Iris pigment epithelial cell (primary cell): Measurements from ENCODE around the gene MXD4.
"Not testable (repeated sequence)": the region's sequence is repeated elsewhere in the genome, so short reads cannot be mapped to it uniquely, and the experiment has no call there.

Source experiments
- DNase-seq: peaks from one replicate; pipeline ENCODE4 v3.0.0-alpha.2; 2011; ENCODE audit warnings: low read depth

Gene MXD4

GRCh38 chr4:2275044-2275397 is 13.1 kb upstream of the MXD4 start:
- not testable (repeated sequence) for DNase-seq

DNA sequence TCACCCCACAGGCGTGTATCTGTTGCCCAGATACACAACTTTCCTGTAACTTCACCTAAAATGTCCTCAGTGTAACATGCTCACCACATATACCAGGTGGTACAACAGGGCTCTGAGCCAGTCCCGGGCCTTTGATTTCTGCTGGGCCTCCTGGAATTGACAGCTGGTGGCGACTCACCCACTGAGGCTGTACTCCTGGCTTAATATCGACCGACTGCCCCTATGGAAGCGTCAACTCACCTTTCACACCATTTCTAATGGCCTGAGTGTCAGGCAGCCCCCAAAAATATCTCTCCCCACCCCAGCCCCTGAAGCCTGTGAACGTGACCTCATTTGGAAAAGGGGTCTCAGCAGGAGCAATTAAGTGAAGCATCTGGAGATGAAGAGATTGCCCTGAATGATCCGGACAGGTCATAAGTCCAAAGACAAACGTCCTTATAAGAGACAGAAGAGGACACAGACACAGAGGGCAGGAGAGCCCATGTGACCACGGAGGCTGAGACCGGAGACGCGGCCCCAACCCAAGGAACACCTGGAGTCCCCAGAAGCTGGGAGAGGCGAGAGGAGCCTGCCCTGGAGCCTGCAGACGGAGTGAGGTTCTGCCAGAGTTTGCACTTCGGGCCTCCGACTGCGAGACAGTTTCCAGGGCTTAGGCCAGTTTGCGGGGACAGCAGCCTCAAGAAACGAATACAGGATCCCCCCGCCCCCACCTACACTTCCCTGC is 12.6 kb upstream of the MXD4 start:
- no peak for DNase-seq

DNA sequence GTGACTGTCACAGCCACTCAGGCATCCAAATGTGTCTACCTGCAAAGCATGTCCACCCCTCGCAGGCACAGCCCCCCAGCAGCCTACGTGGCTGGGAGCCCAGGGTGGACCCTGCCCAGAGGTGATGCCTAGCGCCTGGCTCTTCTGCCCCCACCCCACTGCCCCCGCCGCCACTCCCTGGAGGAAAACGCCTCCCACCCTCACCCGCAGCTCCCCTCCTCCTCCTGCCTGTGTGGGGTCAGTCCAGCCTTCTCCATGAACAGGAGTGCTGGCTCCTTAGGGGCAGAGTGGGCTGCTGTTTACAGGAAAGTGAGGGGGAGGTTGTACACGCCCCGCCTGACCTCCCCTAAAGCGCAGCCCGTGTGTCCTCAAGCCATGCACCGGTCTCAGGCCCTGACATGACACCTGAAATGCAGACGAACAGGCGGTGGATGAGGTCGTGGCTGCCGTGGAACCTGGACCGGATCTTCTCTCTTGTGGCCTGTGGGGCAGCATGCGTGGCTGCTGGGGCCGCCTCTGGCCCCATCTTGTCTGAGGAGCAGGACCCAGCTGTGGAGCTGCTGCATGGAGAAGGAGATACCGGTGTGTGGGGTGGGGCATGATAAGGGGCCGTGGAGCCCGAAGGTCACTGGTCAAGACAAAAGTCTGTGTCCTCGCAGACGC is 11.9 kb upstream of the MXD4 start:
- DNase-seq = no peak

GRCh38 chr4:2273221-2273620 is 11.3 kb upstream of the MXD4 start:
- no peak for DNase-seq

GRCh38 chr4:2272828-2273120 is 10.9 kb upstream of the MXD4 start:
- no peak for DNase-seq

GRCh38 chr4:2272026-2272827 is 10.3 kb upstream of the MXD4 start:
- no peak for DNase-seq

GRCh38 chr4:2271279-2272025 is 9.5 kb upstream of the MXD4 start:
- no peak for DNase-seq

GRCh38 chr4:2270341-2271165 is 8.6 kb upstream of the MXD4 start:
- DNase-seq = no peak

GRCh38 chr4:2269618-2270163 is 7.8 kb upstream of the MXD4 start:
- DNase-seq = no peak

GRCh38 chr4:2269206-2269531 is 7.3 kb upstream of the MXD4 start:
- no peak for DNase-seq

- no peak for DNase-seq
These were observed 6.7 kb upstream of the MXD4 start for GRCh38 chr4:2268357-2269205.

DNA sequence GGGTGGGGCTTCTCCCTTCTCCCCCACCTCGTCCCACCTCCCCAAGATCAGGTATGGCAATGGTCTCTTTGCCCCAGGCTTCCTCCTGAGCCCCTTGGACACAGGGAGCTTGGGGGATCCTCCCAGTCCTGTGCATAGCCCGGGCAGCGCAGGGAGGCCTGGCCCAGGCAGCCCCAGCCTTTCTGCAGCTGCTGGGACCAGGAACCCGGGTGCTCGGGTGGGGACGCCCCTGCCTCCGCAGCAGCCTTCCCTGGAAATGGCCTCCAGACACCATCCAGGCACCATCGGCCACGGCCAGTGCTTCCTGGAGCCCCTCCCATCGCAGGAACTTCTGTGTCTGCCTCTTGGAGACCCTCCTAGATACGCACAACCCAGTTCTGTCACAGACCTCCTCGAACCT is 5.9 kb upstream of the MXD4 start:
- no peak for DNase-seq

GRCh38 chr4:2267320-2267811 is 5.5 kb upstream of the MXD4 start:
- DNase-seq = no peak

DNA sequence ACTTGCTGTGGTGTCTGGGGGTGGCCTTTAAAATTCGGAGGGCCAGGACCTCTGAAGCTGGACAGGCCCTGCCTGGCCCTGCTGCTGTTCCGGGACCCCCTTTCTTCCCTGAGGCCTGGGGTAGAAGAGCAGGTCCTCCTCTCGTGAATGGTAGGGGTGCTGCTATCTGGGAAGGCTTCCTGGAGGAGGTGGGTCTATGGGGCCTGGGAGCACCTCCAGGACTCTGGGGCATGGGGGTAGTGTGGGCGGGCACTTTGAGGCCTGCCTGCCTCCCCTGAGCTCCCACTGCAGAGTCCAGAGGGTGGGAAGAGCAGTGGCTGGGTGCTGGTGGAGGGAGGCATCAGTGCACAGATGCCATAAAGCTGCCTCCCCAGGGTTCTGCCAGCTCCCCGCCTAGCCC is 4.9 kb upstream of the MXD4 start:
- DNase-seq = no peak

GRCh38 chr4:2266181-2266580 is 4.3 kb upstream of the MXD4 start:
- DNase-seq = peak; percentile 19

DNA sequence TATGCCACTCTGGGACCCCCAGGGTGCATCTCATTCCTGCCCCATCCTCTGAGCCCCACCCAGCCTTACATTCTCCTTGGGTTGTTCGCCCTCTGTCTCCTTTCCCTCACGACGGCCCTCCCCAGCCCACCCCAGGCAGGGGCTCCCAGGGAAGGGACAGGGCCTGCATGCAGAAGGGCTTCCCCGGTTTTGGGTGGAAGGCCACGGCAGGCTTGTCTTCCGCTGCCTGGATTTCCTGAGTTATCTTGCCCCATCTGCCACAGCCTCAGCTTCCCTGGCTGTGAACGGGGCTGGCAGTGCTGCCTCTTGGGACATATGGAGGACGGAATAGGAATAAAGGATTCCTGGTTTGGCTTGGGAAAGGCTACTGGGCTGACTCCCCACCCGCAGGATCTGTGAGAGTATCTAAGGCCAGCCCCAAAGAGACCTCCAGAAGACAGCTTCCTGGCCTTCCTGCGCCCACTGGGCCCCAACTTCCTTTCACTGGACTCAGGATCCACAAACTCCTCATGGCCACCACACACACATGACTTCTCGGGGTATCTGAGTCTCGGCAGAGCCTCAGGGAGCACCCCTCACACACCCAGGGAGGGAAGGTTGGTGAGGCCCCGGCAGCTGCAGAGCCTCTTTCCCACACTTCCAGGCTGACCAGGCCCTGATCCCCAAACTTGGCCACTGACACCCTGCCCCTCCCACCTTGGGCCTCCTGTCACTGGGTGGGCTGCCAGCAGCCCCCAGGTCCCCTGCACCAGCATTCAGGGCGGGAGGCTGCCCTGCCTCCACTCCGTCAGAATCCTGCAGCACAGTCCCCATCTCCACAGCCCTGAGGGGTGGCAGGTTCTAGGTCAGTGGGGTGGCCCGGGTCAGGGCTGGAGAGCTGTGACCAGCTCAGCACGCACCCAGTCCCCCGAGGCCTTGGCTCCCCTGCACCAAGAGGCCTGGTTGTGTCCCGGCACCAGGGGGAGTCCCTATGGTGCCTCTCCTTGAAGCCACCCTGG is 3.5 kb upstream of the MXD4 start:
- no peak for DNase-seq

DNA sequence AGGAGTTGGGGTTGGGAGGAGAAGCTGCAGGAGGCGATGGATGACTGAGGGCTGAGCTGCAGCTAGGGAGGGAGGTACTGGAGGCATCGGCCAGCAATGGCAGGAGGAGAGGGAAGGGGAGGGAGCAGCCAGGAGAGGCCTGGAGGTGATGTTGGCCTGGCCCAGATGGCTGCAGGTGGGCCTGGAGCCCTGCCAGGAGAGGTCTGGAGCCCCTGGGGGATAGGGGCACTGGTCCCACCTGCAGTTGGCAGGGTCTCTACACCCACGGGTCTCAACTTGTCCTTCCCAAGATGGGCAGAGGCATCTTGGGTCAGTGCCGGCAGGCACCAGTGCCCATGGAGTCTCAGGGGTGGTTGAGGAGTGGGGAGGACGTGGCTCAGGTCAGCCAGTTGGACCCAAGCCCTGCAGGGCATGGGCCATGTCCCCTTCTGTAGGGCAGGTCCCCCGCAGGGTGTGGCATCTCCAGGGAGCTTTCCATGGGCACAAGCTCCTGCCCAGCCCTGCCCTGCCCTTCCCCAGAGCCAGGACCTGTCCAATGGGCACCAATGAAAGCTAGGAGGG is 2.7 kb upstream of the MXD4 start:
- DNase-seq = no peak

DNA sequence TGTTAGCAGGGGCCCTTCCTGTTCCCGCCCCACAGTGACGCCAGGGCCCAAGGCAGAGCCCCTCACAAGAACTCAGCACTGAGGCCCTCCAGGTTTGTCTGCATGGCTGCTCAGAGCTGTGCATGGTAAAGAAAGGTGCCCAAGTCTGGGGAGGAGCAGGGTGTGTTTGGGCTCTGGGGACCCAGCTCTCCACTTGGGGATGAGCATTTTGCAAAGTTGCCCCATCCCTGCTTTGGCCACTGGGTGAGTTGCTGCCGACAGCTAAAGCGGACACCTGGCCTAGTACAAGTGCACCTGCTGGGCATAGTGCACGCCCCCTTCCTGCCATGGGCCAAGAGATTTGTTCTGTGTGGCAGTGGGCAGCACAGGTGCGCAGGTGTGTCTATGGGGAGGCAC is 2.0 kb upstream of the MXD4 start:
- DNase-seq = no peak

DNA sequence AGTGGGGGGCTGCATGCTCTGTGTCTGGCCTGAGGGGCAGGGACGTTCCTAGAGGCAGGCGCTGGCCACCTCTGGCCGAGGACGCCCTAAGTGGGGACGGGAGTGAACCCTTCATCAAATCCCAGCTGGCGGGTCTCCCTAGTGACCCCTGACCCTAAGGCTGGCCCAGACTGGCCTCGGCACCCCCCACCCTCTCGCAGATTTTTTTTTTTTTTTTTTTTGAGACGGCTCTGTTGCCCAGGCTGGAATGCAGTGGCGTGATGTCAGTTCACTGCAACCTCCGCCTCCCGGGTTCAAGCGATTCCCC is 988 bp upstream of the MXD4 start:
- DNase-seq = no peak
